Erythroblast (primary cell): ENCODE data around the gene ZNF611.

ENCODE experiments used
- DNase-seq, 2 experiments: peaks; one replicate each; lab custom pipeline; 2025; lab: John Stamatoyannopoulos, UW
- GATA1 ChIP-seq: IDR thresholded peaks from 2 replicates; pipeline ENCODE4 v1.6.1; 2011; ENCODE audit warnings: low read depth, mild to moderate bottlenecking, control low read depth, low read length, moderate library complexity
- POLR2A ChIP-seq: IDR thresholded peaks from 2 replicates; pipeline ENCODE4 v1.6.1; 2011; ENCODE audit warnings: mild to moderate bottlenecking, low read length

ZNF611 gene

DNA sequence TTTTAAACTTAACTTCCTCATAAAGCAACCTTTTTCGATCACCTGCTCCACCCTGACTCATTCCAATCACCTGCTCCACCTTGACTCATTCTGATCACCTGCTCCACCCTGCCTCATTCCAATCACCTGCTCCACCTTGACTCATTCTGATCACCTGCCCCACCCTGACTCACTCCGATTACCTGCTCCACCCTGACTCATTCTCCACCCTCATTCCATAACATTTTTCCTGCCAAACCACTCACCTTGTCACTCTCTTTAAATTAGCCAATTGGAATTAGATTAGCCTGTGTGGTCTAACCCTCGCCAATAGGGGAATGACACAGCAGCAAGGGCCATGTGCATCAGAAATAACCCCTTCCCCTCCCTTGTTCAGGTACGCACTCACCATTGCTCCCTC, 64.8 kb downstream of the ZNF611 start:
- DNase-seq = no peak

DNA sequence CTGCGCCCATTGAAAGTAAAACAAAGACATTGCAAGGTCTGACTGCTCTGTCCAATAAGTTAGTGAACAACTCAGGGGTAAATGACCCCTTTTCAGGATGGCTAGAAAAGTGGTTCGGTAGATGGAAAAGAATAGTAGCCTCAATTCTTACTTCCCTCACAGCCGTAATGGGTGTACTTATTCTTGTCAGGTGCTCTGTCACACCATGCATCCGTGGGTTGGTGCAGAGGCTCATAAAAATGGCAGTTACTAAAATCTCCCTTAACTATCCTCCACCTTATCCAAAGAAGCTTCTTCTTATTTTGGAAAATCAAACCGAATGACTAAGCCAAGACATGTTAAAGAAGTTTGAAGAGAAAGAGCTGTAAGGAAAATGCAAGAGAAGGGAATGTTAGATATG, 65.3 kb downstream of the ZNF611 start:
- no peak for TF ChIP-seq POLR2A
- no peak for TF ChIP-seq GATA1
- DNase-seq = no peak

More for the DNA sequence above, 64.8 kb downstream of the ZNF611 start:
- TF ChIP-seq POLR2A (no peak), GATA1 (no peak)

DNA sequence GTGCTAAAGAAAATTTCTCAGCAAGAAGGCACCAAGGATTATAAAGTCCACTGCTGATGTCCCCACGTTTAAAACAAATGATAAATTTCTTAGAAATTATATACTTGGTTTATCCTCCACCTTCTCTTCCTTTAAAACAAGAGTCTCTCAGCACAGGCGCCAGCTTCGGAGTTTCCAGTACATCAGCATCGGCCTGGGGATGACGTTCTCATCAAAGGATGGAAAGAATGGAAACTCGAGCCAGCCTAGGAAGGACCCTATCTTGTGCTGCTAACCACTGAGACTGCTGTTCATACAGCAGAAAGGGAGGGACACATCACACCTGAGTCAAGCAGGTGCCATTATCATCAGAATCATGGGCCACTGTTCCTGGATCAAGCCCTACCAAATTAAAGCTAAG, 66.9 kb downstream of the ZNF611 start:
- TF ChIP-seq POLR2A (no peak), GATA1 (no peak)
- no peak for DNase-seq

DNA sequence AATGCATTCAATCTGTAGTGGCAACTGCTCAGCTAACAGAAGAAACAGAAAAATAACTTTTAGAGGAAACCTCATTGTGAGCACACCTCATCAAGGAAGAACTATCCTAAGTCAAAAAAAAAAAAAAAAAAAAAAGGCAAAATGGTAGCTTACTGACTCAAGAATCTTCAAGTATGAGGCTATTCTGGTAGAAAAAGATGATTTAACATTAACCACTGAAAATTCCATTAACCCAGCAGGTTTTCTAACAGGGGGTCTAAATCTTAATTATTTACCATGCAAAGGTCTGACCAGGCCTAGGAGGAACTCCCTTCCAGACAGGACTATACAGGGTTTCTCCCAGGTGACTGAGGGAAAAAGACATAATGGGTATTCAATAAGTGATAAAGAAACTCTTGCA, 68.3 kb downstream of the ZNF611 start:
- no peak for DNase-seq
- no peak for TF ChIP-seq GATA1
- no peak for TF ChIP-seq POLR2A

DNA sequence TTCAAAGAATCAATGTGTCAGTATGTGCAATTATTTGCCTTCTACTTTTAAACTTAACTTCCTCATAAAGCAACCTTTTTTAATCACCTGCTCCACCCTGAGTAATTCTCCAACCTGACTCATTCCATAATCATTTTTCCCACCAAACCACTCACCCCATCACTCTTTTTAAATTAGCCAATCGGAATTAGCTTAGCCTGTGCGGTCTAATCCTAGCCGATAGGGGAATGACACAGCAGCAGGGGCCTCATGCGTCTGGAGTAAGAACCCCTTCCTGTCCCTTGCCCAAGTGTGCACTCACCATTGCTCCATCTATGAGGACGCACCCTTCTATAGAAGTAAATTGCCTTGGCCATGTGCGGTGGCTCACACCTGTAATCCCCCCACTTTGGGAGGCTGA, 69.3 kb downstream of the ZNF611 start:
- TF ChIP-seq GATA1 (no peak), POLR2A (no peak)
- no peak for DNase-seq

DNA sequence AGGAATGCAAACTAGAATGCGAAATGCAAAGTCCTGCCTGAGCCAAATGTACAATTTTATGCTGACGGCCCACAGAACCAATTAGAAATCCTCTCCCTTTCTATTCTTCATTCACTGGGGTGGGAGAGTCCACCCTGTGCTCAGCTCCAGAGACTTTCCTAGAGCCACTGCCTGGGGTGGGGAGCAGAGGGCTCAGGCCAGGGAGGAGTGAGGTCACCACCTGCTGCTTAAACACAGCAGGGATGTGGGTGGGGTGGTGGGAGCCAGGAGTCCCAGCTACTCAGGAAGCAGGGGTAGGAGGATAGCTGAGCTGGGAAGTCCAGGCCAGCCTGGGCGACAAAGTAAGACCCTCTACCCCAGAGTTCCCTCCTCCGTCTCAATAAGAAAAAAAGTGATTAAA, 69.8 kb downstream of the ZNF611 start:
- no peak for DNase-seq
- no peak for TF ChIP-seq GATA1
- no peak for TF ChIP-seq POLR2A

DNA sequence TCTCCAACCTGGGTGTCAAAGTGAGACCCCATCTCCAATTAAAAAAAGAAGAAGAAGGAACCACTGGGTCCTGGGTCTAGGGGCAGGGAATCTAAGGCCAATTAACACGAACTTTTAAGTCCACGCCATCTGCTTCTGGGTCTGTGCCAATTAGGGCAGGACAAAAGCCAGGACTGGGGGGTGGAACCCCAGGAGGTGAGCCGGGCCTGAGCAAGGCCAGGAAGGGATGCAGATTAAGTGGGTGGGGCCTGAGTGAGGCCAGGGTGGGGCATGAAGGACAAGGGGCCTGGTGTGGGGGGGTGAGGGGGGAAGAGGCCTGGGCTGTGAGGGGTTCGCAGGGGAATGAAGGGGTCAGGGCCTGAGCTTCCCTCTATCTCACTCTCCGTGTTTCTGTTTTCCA, 70.4 kb downstream of the ZNF611 start:
- DNase-seq = no peak
- TF ChIP-seq GATA1 (no peak), POLR2A (no peak)

DNA sequence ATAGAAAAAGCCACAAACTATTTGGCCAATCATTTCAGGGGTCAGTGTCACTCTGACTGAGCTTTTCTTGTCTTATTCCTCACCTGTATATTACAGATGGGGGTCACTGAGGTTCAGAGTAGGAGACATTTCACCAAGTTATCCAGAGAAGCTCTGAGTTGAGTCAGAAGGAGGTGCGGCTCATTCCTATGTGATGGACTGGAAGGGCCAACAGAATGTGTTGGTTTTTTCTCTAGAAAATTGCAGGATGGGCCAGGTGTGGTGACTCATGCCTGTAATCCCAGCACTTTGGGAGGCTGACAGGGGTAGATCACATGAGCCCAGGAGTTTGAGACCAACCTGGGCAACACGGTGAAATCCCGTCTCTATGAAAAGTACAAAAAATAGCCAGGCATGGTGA, 72.2 kb downstream of the ZNF611 start:
- TF ChIP-seq POLR2A (no peak), GATA1 (no peak)
- no peak for DNase-seq

DNA sequence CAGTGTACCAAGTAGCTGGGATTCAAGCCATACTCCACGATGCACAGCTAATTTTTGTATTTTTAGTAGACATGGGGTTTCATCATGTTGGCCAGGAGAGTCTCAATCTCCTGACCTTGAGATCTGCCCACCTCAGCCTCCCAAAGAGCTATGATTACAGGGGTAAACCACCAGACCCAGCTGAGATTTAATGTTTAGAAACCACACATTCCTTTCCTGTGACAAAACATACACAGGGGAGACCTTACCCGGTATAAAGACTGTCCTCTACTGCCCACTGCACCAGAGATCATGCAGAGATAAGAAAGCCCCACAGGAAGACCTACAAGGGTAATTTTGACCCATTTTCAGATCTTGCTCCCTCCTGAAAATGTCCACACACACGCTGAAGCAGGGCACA, 73.9 kb downstream of the ZNF611 start:
- TF ChIP-seq POLR2A = no peak
- TF ChIP-seq GATA1 = no peak
- DNase-seq = no peak

DNA sequence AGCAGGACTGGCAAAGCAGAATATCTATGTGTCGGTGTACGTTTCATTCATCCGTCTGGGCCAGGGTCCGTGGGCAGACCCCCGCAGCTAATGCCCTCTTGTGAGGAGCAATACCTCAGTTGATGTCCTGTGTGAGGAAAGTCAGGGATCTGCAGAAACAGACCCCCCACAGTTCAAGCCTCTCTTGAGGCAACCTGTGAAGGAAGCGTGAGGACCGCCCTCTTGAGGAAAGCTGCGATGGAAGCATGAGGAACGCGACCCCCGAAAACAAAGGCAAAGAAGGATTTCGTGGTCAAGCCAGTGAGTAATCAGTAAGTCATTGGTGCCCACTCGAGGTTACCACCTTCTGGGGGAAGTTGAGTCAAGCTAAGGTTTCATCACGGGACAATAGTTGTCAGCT, 75.8 kb downstream of the ZNF611 start:
- TF ChIP-seq GATA1 (no peak), POLR2A (no peak)
- DNase-seq = no peak

DNA sequence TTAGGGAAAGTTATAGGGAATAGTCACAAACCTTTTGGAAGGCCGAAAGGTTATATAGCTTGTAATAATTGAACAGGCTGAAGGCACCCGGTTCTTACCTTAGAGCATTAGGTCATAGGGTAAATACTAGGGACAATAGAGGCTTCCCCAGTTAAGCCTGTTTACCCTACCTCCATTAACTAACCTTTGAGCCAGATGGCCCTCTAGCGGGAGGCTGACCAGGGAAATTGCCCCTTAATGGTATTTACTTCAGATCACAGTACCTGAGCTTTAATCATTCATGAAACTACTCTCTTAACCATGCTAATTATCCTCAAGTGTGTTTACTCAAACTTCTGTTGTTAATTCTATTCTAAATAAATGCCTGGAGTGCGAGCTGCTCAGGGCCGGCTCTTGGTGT, 76.2 kb downstream of the ZNF611 start:
- TF ChIP-seq POLR2A = no peak
- TF ChIP-seq GATA1 = no peak
- no peak for DNase-seq

DNA sequence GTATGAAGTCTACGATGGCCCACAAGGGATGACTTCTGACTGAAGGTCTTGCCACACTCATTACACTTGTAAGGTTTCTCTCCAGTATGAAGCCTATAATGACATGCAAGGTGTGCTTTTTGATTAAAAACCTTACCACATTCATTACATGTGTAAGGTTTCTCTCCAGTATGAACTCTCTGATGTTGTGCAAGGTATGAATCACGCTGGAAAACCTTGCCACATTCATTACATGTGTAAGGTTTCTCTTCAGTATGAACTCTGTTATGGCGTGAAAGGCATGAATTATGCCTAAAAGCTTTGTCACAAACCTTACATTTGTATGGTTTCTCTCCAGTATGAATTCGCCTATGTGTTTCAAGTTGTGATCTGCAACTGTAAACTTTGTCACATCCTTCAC, 81.7 kb downstream of the ZNF611 start:
- DNase-seq = no peak

More for the DNA sequence above, 81.7 kb downstream of the ZNF611 start:
- no peak for TF ChIP-seq POLR2A
- no peak for TF ChIP-seq GATA1
